GM19025 (cell line): Measurements from ENCODE around the gene LMOD2.

Experiments used
- ATAC-seq: cut with Tn5 transposase; IDR thresholded peaks from one replicate; pipeline ENCODE4 v1.9.1; 2021; ENCODE audit warnings: mild to moderate bottlenecking, low read depth, moderate library complexity; ENCODE audit not compliant: unreplicated experiment

Gene LMOD2

DNA sequence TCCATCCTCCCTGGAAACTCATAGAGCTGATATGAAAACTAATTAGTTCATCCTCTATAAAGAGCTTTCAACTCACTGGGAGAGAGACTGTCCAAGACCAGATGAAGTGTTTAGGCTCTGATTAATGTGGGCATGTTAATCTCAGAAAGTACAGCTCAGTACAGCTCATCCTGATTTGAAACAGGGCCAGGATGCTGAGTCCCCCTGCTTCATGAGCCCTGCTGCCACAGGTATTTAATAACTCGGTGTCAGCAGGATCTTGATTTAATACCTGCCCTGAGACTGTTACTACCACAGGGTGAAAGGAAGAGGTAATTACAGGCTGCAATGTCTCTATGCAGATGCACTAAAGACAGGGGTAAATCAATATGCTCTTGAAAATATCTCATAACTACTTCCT is 10.8 kb downstream of the LMOD2 start:
- no peak for ATAC-seq

DNA sequence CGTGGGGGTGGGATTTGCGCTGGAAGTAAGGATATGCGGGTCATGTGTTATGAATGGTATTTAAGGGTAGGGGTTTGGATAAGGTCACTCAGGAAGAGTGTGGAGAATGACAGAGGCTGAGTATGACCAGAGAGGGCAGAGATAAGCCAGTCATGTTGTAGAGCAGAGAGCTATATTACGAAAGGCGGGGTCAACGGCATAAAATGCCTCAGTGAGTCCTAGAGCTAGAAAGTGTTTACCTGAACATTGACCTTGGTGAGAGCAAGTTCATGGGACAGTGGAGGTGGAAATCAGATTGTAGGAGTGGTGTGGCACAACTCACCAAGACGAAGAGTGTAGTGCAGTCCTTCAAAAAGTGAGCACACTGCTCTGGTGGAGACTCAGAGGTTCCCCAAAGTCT is 13.8 kb downstream of the LMOD2 start:
- ATAC-seq = no peak

DNA sequence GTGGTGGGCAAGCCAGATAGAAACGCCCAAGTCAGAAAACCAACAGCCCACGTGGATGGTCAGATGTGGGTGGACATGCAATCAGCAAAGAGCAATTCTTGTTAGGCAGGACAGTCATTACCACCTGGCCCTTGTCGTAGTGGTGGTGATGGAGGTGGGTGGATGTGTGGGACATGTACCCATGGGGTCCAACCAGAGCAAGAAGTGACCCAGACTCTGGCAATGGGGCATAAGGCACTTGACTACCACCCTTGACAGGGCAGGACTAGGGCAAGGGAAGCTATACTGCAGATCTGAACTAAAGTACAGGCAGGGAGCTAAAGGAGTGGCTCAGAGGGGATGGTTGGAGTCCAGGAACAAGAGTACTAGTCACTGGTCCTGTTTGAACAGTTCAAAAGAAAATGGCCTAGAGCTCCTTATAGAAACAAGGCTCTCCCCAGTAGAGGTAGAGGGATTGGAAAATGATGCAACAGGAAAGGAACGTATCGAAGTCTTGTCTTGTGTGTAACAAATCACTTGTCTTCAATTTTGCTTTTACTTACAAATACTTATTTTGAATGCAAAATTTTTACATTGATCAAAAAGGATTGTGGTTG is 17.6 kb downstream of the LMOD2 start:
- ATAC-seq = no peak

DNA sequence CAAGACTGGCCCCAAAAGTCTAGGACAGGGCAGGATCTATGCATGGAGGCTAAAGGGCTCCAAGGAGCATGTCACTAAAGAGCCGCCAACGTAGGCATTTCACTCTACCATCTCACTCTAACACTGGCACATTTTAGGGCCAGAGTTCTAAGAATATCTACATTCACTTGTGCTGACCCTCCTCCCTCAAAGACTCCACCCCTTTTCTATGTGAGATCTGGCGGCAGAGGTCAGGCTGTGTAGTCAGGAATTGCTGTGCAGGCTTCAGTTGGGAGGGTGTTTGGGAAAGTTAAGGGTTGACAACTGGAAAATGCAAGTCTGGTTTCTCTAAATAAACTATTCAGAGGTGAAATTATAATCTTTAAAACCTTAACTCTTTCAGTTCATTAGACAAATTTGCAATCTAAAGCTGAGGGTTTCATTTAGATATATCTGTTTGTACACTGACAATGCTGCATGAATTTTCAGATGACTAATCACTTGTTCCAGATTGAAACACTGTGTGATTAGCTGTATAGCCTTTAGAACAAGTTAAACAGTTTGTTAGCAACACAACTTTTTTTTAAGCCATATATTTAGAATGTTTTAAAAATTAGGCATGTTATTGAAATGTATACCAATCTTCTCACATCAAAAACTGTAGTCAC is 18.2 kb downstream of the LMOD2 start:
- ATAC-seq = no peak

DNA sequence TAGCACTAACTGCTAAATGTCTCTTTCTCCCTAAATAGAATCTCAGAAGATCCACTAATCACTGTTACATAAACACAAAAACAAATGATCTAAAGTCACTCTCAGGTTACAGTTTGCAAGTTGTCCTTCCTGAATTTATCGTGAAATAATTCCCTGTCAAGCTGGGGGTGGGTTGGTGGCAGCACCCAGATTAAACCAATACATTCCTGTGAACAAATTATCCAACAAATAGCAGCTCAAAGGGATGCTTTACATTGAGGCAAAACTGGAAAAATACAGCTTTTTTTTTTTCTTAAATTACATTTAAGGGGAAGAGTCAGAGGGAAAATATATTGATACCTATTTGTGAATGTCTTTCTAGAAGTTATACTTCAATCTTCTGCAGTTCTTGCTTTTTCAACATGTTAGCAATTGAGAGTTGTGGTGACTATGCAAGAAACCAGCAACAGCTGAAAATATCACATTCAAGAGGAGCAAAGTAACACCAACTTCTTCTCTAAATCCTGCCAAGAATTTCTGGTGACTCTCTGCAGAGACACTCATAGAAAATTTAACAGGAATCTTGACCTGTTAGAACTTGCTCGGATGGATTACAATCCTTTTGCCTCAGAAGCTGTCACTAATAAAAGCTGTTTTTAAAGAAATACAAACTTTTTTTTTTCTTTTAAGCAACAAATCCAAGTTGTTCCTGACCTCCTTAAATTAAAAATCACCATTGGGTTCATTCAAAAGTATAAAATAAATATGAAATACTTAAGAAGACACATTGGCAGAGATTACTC is 18.9 kb downstream of the LMOD2 start:
- ATAC-seq = no peak

DNA sequence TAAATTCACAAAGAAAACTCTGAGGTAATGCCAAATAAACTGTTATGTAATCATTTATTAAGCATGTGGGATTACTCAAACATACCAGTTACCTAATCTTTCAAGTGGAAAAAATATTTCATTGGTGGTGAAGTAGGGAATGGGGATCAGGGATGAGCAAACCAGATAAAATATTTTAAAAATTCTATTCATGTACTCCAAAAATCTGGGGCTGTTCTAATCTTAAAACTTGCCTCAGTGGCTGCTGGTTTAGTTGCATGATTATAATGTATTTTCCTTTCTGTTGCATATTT is 19.5 kb downstream of the LMOD2 start:
- no peak for ATAC-seq

DNA sequence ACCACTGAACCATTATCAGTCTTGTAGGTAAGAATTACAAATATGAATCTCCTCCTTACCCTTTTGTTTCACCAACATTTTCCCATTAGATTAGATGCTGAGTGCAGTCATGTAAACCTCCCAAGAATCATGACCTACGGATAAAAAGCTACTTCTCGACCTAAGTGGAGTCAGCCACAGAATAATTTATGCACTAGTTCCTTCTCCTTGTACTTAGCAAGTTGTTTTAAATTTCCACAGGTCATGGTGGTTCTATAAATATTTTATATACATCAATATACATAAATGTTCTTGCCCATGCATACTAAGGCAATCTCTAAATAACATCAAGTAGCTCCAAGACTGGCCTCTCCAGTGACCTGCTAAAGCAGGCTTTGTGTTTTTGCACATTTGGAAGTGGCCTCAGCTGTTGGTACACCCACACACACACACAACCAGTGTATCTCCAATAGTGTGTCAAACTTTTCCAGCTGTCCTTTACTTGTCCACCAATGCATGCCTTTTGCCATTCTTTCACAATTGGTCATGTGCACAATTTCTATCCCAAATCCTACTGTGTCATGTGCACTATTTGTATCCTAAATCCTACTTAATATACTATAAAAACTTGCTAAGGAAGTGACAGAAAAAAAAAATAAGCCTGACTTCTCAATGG is 21.5 kb downstream of the LMOD2 start:
- ATAC-seq = no peak

DNA sequence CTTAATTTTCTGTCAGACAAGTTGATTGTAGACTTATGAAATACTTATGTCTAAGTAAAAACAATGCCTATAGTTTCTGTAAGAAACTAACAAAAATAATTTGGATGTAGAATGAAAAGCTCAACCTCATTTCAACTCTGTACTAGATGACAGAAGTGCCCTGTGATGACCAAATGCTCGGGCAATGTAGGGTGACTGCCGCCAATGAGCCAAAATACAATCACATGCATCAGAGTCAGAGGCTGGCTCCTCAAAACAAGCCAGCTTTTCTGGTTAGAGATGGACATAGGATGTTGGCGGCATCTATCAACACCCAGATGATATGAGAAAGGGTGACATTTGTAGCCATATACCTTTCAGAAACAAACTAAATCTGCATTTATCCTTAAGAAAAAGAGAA is 23.9 kb downstream of the LMOD2 start:
- no peak for ATAC-seq

DNA sequence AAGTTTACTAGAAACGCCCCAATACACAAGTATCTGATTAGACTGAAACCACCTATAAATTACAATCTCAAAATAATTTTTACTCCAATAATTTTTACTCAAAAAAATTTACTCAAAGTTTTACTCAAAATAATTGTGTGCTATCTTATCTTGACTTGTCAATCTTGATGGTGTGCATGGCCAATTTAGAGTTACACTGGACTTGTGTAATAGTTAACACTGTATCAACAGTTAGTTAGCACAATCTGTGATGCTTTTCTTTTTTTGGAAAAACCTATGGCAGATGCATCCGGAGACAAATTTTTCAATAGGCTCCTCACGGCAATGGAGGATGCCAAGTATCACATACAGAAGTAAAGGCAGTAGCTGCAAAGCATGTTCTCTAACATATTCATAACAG is 24.9 kb downstream of the LMOD2 start:
- ATAC-seq = no peak

DNA sequence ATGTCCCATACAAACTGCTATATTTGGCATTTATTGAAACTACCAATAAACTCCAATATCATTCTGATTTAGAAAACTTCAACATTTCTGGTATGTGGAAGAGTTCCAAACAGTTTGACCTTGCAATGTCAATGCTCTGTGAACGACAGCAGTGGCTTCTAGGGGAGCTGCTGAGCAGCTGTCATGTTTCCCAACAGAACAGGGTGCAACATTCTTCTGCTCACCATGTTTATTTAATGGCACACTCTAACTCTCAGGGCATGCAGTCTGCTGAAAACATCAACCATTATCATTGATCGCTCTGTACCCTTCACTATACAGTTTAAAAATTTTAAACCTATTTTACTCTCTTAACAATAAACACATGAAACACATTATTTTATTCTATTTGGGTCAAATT is 25.9 kb downstream of the LMOD2 start:
- no peak for ATAC-seq

DNA sequence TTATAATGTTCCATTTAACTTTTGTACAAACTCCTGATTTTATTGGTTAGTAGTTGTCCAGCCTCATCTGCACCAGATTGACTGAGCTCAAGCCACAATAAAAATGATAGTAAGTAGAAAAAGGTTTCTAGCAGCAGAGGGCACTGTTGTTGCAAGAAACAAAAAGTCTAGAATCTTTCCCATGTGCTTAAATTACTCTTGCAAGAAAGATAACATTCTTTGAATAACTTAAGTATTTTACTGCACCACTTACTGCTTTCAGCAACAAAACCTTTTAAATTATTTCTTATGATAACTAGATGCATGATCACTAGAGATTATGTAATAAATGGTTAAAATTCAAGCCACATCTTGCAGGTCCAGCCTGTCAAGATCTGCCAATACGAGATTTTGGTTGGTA is 27.0 kb downstream of the LMOD2 start:
- ATAC-seq = no peak

DNA sequence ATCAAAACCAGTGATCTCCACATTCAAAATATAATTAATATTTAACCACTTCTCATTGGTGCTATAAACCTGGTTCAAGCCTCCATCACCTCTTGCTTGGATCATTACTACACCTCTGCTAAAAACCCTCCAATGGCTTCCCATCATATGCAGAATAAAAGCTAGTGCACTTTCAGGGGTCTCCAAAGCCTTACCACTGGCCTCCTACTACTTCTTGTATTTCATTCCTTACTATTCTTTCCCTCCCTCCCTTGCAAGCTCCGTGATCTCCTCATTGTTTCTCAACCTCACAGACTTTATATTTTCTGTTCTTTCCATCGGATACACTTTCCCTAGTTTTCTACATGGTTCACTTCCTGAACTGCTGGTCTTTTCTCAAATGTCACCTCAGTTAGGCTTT is 31.5 kb downstream of the LMOD2 start:
- no peak for ATAC-seq

DNA sequence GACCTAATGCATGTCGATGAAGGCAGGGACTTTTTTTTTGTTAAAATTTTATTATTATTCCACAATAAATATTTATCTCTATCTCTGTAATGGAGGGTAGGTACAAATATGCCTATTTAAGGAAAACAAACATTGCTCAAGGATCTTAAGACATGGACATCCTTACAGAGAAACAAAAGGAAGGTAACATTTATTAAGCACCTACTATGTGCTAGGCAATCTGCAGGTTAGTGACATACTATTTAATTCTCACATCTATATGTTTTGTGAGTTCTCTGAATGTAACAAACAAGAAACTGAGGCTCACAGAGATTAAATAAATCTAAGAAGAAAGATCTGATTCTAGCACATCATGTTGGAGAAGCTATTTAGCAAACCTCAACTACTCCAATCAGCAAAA is 32.1 kb downstream of the LMOD2 start:
- no peak for ATAC-seq

DNA sequence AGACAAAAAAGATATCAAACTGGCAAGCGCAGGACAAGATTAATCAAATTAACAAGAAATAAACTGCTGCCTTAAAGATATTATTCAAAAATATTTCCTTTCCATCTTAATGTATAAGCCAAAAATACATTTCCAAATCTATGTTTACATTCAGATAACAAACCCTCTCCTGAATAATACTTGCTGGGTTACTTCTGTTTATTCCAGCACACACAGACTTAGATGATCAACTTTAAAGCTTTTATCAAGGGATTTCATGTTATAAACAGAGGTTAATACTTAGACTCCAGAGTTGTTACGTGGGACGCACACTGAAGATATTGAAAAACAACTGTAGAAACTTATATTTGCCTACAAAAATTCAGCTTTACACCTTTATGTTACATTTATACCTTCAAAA is 33.6 kb downstream of the LMOD2 start:
- no peak for ATAC-seq

DNA sequence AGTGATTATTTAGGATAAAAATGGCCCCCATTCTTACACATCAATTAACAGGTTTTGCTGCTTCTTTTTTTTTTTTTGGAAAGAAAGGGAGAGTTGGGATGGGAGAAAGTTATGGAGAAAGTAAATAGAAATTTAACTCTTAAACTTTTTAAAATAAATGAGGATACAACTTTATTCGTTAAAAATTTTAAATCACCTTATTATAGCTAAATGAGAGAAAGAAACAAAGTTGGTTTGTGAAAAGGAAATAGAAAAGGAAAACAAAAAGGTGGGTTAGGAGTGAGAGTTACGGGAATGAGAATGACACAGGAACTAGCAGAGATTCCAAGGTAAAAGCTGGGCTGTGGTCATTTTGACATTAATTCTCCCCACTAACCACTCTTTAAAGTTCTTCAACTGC is 34.9 kb downstream of the LMOD2 start:
- no peak for ATAC-seq

DNA sequence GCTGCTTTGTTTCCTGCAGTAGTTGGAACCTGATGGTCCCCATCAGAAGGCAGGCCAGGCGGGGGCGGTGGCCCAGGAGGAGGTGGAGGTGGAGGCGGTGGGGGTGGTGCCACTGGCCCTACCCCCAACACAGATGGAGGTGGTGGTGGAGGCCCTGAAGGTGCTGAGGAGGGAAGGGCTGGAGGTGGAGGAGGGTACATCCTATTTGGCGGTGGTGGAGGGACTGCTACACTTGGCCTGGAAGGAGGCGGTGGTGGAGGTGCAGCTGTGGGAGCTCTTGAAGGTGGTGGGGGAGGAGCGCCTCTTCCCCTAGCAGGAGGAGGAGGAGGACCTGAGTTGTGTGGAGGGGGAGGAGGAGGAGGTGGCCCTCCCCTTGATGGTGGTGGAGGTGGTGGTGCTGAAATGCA is 36.8 kb downstream of the LMOD2 start:
- no peak for ATAC-seq

DNA sequence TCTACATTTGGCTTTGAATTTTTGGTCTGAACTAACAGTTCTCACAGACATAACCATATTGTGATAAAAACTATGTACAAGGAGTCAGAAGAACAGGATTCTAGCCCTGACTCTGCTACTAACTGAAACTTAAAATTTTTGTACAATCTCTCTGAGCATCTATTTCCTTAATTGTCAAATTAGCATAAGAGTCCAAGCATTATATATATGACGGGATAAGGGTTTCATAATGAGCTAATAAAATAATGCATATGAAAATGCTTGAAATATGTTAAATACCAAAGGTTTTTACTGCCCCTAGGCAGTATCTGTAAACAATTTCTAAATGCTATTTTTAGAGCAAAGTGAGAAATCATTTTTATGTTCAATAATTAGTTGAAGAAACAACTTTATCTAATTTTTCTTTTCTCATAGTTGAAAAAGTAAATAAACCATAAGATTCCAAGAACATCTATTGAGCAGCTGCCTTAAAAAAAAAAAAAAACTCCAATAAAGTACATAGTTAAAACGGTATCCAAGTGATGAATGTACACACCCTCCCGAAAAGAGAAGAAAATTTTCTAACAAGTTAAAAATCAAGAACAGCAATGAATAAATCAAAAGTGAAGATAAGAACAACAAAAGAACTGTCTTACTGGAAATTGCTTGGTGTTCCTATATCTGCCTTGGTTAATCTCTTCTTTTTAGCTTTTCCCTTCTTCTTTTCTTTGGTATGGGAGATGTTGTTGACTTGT is 40.4 kb downstream of the LMOD2 start:
- ATAC-seq = no peak

DNA sequence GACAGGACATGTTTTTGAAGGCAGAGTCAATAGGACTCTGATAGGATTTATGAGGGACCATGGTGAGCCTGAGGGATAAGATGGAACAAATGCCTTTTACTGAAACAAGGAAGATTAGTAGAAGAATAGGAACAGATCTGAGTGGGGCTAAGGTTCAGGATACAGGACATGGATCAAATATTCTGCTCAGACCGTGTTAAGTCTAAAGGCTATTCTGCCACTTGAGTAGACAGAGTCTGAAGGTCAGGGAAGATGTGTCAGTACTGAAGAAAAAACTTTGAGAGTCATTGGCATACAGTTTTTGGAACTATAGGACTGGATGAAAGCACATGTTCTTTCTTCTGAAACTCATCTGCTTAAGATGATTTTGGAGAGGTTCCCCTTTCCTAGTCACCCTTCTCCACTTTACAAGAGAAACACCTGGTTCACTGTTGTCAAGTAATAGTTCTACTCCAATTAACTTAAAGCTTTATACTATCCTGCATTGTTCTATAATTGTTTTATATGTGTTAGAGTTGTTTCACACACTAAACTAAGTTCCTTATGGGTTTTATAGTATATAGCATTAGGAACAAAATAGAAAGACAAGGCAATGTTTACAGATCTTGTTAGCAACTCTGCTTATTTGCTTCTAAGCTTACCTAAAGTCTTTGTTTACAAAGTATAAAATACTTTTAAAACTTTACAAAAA is 49.7 kb downstream of the LMOD2 start:
- no peak for ATAC-seq

DNA sequence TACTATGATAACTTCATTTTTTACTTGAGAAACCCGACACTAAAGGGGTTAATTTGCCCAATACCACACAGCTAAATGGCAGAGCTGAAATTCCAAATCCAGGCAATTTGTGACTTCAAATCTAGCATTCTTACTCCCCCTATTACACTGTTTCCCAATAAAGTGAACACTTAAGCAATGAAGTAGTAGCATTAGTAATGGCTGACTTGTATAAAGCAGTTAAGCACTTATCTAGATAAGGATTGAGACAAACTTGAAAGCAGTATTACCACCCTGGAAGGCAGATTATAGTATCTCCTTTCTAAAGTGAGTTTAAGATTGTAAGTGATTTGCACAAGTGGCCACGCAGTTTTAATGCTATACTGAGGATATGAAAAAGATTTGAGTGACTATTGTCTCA is 53.9 kb downstream of the LMOD2 start:
- no peak for ATAC-seq

DNA sequence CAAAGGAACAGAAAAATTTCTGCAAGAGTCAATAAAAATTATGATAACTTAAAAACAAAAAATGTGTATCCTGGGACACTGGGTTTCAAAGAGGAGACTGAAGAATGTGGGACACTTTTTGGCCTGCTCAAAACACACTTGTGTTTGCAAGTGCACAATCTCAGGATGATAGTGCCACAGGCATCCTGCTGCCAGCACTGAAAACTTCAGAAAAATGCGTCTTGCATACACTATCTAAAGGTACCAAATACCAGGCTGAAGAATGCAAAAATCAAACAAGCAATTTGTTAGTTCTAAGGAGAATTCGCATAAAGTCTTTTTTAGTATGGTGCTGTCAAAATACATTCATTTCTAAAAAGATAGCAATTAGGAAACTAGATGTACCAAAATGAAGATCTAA is 55.0 kb downstream of the LMOD2 start:
- no peak for ATAC-seq
